GM21526 (cell line): ENCODE results near the gene SOCS3.
"Not testable (repeated sequence)": the region's sequence is repeated elsewhere in the genome, so short reads cannot be mapped to it uniquely, and the experiment has no call there.

Experiments
- ATAC-seq: cut with Tn5 transposase; IDR thresholded peaks from one replicate; pipeline ENCODE4 v1.9.1; 2021; ENCODE audit warnings: moderate library complexity; ENCODE audit not compliant: unreplicated experiment, low FRiP score

SOCS3 gene

DNA sequence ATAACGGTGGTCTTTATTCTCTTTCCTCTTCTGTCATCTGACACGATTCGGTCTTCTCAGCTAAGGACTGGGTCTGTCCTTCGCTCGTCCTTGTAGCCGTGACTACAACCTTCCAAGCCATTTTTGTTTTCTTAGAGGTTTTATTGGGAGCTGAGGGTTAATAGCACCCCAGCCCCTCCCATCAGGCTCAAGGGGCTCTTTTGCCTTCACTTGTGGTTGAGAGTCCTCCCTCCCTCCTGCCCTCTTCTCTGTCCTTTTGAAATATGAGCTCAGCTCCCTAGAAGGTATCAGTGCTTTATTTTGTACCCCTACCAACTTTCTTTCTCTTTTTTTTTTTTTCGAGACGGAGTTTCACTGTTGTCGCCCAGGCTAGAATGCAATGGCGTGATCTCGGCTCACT, 24.7 kb downstream of the SOCS3 start:
- ATAC-seq: no peak

GRCh38 chr17:78332991-78333390, 26.9 kb downstream of the SOCS3 start:
- ATAC-seq: no peak

DNA sequence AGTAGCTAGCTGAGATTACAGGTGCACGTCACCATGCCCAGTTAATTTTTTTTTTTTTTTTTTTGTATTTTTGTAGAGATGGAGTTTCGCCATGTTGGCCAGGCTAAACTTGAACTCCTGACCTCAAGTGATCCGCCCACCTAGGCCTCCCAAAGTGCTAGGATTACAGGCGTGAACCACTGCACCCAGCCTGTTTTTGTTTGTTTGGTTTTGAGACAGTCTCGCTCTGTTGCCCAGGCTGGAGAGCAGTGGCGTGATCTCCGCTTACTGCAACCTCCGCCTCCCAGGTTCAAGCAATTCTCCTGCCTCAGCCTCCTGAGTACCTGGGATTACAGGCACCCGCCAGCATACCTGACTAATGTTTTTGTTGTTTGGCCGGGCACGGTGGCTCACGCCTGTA, 28.5 kb downstream of the SOCS3 start:
- not testable (repeated sequence) for ATAC-seq

- no peak for ATAC-seq
Measured at GRCh38 chr17:78330570-78331224, 29.2 kb downstream of the SOCS3 start.

DNA sequence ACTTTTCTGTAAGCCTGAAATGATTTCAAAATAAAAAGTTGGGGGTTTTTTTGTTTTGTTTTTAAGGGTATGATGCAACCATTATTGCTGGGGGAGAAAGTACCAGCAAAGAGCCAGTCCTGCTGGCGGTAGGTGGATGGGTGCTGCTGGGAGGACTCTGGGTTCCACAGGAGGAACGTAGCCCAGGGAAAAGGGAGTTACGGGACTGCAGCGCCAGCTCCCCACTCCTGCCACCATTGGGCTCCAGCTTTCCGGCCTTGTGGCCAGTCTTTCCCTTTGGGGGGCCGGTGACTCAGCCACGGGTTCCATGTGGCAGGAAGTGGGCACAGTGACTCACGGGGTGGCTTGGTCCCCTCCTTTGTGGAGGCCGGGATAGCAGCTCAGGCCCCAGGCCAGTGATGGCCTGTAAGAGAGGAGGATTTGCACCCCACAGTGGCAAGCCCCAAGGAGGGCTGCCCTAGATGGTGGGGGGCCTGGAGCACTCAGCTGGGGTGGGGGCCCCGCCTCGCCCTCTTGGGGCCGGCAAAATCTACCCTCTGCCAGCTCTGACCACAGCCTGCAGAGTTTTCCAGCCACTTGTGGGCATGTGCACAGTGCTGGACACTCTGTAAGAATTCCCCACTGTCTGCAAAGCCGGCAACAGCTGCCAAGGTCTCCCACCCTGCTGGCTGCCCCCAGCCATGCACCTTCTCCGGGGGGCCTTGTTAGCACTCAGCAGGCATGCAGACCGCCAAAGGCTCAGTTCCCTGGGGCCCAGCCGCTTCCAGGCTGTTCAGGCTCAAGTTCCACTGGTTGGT, 30.4 kb downstream of the SOCS3 start:
- ATAC-seq: no peak

DNA sequence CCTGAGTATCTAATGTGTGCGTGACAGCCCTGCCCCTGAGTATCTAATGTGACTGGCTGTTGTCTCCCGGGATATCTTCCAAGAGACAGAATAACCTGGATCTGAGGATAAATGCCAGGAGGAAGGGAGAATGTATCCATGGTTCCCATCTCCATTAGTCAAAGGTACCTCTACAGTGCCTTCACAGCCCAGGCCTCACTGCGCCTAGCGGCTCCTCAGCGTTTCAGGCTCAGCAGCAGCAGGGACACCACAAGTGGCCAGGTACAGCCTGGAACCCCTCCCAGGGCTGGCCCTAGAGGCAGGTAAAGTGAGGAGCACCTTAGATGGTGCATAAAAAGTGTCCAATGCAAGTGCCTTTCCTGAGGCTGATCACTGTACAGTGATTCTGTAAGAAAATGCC, 32.0 kb downstream of the SOCS3 start:
- ATAC-seq: no peak

- no peak for ATAC-seq
Measured at GRCh38 chr17:78325076-78325687, 34.7 kb downstream of the SOCS3 start.

DNA sequence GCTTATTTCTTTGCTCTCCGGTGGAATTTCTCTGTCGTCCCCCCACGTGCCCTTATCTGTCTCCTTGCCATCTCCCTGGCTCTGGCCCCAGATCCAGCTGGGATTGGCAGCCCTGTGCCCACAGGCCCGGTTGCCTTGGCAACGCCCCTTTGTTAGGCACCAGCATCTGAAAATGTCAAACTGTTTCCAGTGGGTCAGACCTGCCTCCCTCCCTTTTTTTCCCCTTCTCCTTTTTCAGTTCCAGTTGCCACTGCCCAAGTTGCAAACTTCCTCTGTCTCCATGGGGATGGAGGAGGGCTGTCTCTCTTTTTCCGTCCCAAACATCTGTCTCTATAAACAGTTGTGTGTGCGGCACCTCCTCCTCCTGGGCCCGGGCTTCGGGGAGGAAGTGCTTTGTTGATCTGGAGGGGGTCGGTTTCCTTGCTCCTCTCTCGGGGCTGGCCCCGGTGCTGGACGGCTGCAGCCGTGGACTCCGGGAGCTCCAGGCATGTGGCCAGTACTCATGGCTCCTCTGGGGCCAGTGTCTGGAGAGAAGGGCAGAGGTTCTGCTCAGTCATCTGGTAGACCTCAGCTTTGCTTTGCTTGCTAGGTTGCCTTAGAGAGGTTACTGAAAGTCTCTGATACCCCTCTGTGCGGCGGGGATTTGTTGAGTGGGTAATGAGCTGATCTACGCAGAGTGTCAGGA, 35.3 kb downstream of the SOCS3 start:
- no peak for ATAC-seq

DNA sequence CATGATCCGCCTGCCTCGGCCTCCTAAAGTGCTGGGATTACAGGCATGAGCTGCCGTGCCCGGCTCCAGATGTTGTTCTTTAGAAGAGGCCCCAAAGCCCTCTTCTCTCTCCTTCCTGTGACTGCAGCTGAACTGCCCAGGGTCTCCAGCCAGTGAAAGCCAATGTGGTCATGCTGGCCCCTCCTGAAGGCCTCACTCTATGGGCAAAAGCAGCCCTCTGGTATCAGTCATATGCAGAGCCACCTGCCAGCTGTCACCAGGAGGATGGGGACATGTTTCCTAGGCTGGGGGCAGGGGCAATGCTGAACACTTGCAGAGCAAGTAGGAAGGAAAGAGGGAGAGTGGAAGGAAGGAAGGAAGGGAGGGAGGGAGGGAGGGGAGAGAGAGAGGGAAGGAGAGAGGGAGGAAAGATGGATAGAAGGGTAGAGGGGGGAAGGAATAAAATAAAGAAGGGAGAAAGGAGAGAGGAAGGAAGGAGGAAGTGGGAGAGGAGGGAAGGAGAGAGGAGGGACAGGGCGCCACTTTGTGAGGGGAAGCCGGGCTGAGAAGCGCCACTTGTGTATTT, 36.0 kb downstream of the SOCS3 start:
- ATAC-seq: no peak

DNA sequence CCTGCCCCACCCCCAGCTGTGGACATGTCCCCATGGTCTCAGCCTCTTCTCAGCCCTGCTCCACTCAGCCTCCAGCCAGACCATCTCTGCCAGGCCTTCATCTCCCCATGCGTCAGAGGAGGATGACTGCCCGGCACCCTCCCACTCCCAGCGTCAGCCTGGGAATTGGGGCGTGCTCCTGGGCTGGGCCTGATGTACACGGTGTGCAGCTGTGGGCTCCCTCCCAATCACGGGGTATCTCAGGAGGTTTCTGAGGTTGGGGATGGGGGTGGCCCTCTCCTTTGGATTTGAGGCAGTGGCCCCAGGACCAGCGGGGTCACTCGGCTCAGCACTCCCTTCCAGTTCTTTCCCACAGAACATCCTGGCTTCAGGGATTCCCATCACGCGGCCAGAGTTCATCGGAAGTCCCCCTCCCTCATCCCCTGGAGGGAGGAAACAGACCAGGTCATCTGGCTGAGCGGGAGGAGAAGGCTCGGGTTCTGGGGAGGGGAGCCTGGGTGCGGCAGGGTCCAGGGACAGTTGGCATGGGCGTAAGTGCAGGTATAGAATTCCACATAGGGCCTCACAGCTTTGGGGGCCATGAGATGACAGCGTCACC, 36.9 kb downstream of the SOCS3 start:
- no peak for ATAC-seq

GRCh38 chr17:78322327-78322857, 37.5 kb downstream of the SOCS3 start:
- ATAC-seq: no peak

DNA sequence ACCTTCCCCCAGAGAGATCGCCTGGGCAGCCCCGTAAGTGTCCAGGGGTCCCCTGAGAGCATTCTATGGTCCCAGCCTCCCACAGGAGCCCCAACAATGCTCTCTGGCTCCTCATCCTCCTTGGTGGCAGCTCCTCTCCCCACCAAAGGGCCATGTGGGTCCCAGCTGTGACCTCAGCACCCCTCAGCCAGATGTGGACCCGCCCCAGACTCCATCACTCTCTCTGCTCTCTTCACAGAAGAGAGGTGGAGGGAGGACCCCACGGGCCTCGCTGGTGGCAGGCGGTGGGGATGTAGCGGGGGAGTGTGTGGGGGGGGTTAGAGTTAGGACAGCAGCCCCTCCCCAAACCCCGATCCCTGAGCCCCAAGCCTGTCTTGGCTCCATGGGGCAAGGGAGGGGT, 41.0 kb downstream of the SOCS3 start:
- no peak for ATAC-seq

DNA sequence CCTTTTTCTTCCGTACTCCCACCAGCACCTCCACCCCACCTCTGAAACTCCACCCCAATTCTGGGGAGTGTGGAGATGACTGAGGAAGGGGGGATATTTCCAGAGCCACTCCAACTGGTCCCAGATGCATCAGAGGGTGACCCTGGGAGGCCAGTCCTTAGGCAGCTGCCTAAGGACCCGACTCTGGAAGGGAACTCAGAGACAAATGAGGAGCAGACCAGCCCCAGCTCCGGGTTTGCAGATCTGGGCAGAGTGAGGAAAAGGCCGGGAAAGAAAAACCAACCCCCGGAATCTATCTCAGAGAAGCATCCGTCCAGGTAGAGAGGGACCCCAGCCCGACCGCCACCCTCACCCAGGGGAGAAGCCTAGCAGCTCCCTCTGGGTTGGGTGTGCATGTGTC, 41.5 kb downstream of the SOCS3 start:
- no peak for ATAC-seq

- no peak for ATAC-seq
Measured at GRCh38 chr17:78317794-78318400, 42.0 kb downstream of the SOCS3 start.

- no peak for ATAC-seq
Measured at GRCh38 chr17:78316867-78317789, 42.7 kb downstream of the SOCS3 start.

DNA sequence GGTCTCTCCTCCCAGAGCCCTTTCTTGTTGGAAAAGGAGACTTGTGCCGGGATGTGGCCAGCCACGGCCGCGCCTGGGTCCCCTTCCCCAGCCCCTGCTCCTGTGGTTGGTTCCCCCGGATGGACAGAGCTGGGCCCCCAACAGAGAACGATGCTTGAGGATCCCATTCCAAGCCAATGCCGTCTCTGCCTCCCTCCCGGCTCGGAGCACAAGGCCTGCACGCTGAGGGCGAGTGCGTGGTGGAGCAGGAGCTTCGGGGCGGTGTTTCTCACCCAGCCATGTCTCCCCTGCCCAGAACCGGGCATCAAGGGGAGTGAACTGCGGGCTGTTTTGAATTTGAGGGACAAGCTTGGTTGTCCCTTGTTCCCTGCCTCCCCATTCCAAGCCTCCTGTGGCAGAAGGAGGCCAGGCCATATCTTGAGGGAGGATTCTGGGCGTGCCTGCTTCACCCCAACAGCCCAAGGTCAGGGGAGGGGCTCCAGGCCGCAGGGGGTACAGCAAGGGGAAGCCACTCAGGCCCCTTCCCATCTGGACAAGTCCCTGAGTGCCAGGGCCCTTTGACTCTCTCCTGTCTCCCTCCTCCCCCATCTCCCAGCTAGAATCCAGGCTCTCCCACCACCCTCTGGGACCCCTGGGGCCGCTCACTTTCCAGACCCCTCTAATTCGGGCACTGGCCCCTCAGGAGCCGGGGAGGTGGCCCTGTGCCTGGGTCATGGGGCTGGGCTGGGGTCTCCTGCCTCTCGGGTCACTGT, 43.6 kb downstream of the SOCS3 start:
- no peak for ATAC-seq

- no peak for ATAC-seq
Measured at GRCh38 chr17:78315355-78316114, 44.3 kb downstream of the SOCS3 start.
